ENCODE results near the gene CCDC107. TPM values are rescaled to one million over a fixed set of nuclear protein-coding genes. Genes with fewer than 3 reads are reported as not detected.

The CCDC107 gene
- total and polyA plus RNA-seq, 2 of the 13 experiments (the other 11 are each of a cell fraction or from before 2014, with no cell fraction given): 7.1 to 15.2 TPM

GRCh38 chr9:35673132-35674024 lies 15.3 kb downstream of the CCDC107 start, which contains the start of gene CA9 (continued):
- TF ChIP-seq TBX2 (CRISPR knock-in tag; IDR thresholded peaks at IDR 0.05; ENCODE audit: borderline replicate concordance) (no peak; the same call in 1 of the 2 replicates), TAF1 (CRISPR knock-in tag; IDR thresholded peaks at IDR 0.05) (no peak), ARHGAP35 (CRISPR knock-in tag; IDR thresholded peaks at IDR 0.05; ENCODE audit: borderline replicate concordance) (no peak), MATR3 (CRISPR knock-in tag; IDR thresholded peaks at IDR 0.05) (no peak), TFE3 (CRISPR knock-in tag; IDR thresholded peaks at IDR 0.05) (no peak), ZNF276 (CRISPR knock-in tag; IDR thresholded peaks at IDR 0.05; ENCODE audit: low read depth) (no peak; the same call in 1 of the 2 replicates), PTBP1 (IDR thresholded peaks at IDR 0.05; ENCODE audit: low read depth, low read length, poor library complexity, severe bottlenecking) (no peak), ZMAT5 (CRISPR knock-in tag; IDR thresholded peaks at IDR 0.05; ENCODE audit: borderline replicate concordance, low read depth) (no peak), GTF2F1 (IDR thresholded peaks at IDR 0.05; ENCODE audit: low read length) (no peak), MTA1 (CRISPR knock-in tag; IDR thresholded peaks at IDR 0.05; ENCODE audit: borderline replicate concordance) (peak; percentile 52; the same call in 1 of the 2 replicates), ZNF12 (CRISPR knock-in tag; IDR thresholded peaks at IDR 0.05) (no peak), SNAPC2 (CRISPR knock-in tag; IDR thresholded peaks at IDR 0.05) (no peak), FOXC1 (CRISPR knock-in tag; IDR thresholded peaks at IDR 0.05; ENCODE audit: borderline replicate concordance) (no peak), ZFP36L1 (CRISPR knock-in tag; IDR thresholded peaks at IDR 0.05) (no peak), PCBP1 (IDR thresholded peaks at IDR 0.05; ENCODE audit: borderline replicate concordance, low read depth, low read length) (no peak), SKIL (CRISPR knock-in tag; IDR thresholded peaks at IDR 0.05; ENCODE audit: borderline replicate concordance) (no peak), CENPBD1 (CRISPR knock-in tag; IDR thresholded peaks at IDR 0.05; ENCODE audit: borderline replicate concordance, low read depth) (no peak), NR2C2 (CRISPR knock-in tag; IDR thresholded peaks at IDR 0.05; ENCODE audit: borderline replicate concordance) (no peak), ZNF331 (CRISPR knock-in tag; IDR thresholded peaks at IDR 0.05) (no peak), CENPX (CRISPR knock-in tag; IDR thresholded peaks at IDR 0.05) (no peak), ZNF605 (CRISPR knock-in tag; IDR thresholded peaks at IDR 0.05) (peak; percentile 50; the same call in 1 of the 2 replicates), ZNF468 (CRISPR knock-in tag; IDR thresholded peaks at IDR 0.05) (0 out of 2 replicates have a peak, but pooled peaks have one; percentile 52), RFXAP (CRISPR knock-in tag; IDR thresholded peaks at IDR 0.05; ENCODE audit: borderline replicate concordance) (no peak)
